Left ventricle myocardium inferior (tissue), 1 donor: ENCODE results near the gene GNG7. TPM values are rescaled to one million over a fixed set of nuclear protein-coding genes. Genes with fewer than 3 reads are reported as not detected.
A peak's percentile ranks its signal among the peaks of the same experiment; 100 is the strongest.

ENCODE experiments used
- DNase-seq: peaks from one replicate; pipeline ENCODE4 v3.0.0-alpha.2; 2020
- H3K27ac ChIP-seq: fragments of 200-600 bp; replicated peaks from 2 replicates; pipeline ENCODE4 v1.8.0; 2021
- H3K27me3 ChIP-seq: fragments of 200-600 bp; 2 replicates; pipeline ENCODE4 v1.8.0; 2021; ENCODE audit warnings: low read depth
- H3K36me3 ChIP-seq: fragments of 200-600 bp; 2 replicates; pipeline ENCODE4 v1.8.0; 2021
- H3K4me1 ChIP-seq: fragments of 200-600 bp; 2 replicates; pipeline ENCODE4 v1.8.0; 2021
- H3K4me3 ChIP-seq: fragments of 200-600 bp; 2 replicates; pipeline ENCODE4 v1.8.0; 2021; ENCODE audit warnings: mild to moderate bottlenecking, moderate library complexity
- H3K9me3 ChIP-seq: fragments of 200-600 bp; replicated peaks from 2 replicates; pipeline ENCODE4 v1.8.0; 2021
- intact Hi-C: fragments of 100-400 bp; cut with micrococcal nuclease; formaldehyde crosslinking; loops from one replicate; pipeline ENCODE4 v1.11.0; 2022
- total RNA-seq: library from RNA; stranded (reverse); fragmentation: NEBNext Ultra II Directional; extraction: Animal tissue kit (Norgen Biotek cat#: 25700); gene quantifications from one replicate; pipeline ENCODE4 v1.2.1, GENCODE V29; 2021
- TF ChIP-seq, protein P1 (sequence below): fragments of 200-600 bp; IDR thresholded peaks from 2 replicates; pipeline ENCODE4 v1.8.0; 2021; ENCODE audit warnings: antibody characterized with exemption, mild to moderate bottlenecking, borderline replicate concordance
- donor health status: DM: no; HTN: yes; CAD: no; lungs with severe emphysema.

Gene GNG7
- total RNA-seq, 1 donor from 2014 or later = 46.6 TPM

DNA sequence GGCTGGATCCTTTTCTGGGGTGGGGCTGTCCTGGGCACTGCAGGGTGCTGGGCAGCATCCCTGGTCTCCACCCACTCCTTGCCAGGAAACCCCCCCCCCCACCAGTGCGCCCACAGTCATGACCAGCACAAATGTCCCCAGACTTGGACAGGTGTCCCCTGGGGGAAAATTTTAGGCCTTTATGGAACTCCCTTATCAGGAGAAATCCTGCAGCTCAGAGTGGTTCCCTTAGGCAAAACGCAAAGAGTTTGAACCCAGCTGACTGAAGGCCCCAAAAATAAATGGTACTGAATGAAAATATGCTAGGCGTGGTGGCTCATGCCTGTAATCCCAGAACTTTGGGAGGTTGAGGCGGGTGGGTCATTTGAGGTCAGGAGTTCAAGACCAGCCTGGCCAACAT lies 174.8 kb downstream of the GNG7 start:
- intact Hi-C loops = no loop called here
- TF ChIP-seq, protein P1, sequence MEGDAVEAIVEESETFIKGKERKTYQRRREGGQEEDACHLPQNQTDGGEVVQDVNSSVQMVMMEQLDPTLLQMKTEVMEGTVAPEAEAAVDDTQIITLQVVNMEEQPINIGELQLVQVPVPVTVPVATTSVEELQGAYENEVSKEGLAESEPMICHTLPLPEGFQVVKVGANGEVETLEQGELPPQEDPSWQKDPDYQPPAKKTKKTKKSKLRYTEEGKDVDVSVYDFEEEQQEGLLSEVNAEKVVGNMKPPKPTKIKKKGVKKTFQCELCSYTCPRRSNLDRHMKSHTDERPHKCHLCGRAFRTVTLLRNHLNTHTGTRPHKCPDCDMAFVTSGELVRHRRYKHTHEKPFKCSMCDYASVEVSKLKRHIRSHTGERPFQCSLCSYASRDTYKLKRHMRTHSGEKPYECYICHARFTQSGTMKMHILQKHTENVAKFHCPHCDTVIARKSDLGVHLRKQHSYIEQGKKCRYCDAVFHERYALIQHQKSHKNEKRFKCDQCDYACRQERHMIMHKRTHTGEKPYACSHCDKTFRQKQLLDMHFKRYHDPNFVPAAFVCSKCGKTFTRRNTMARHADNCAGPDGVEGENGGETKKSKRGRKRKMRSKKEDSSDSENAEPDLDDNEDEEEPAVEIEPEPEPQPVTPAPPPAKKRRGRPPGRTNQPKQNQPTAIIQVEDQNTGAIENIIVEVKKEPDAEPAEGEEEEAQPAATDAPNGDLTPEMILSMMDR = no peak
- DNase-seq = no peak

GRCh38 chr19:2527171-2527570 lies 175.3 kb downstream of the GNG7 start:
- Histone ChIP-seq H3K9me3 (peaks cover under 1% of the 10 kb centered on the region), H3K4me1 (peaks cover 12% of the 10 kb centered on the region), H3K27ac (no peak overlapping the region), H3K4me3 (no peak overlapping the region), H3K27me3 (no peaks in the 10 kb centered on the region), H3K36me3 (no peaks in the 10 kb centered on the region)
- no peak for DNase-seq
- intact Hi-C loops = no loop called here
- TF ChIP-seq, protein P1 = no peak

More for the DNA sequence above, 174.8 kb downstream of the GNG7 start:
- H3K4me3 ChIP-seq = no peak overlapping the region
- H3K36me3 ChIP-seq = no peaks in the 10 kb centered on the region
- H3K27me3 ChIP-seq = no peaks in the 10 kb centered on the region
- H3K9me3 ChIP-seq = peaks cover 4% of the 10 kb centered on the region
- H3K4me1 ChIP-seq = peaks cover 15% of the 10 kb centered on the region
- H3K27ac ChIP-seq = no peak overlapping the region

DNA sequence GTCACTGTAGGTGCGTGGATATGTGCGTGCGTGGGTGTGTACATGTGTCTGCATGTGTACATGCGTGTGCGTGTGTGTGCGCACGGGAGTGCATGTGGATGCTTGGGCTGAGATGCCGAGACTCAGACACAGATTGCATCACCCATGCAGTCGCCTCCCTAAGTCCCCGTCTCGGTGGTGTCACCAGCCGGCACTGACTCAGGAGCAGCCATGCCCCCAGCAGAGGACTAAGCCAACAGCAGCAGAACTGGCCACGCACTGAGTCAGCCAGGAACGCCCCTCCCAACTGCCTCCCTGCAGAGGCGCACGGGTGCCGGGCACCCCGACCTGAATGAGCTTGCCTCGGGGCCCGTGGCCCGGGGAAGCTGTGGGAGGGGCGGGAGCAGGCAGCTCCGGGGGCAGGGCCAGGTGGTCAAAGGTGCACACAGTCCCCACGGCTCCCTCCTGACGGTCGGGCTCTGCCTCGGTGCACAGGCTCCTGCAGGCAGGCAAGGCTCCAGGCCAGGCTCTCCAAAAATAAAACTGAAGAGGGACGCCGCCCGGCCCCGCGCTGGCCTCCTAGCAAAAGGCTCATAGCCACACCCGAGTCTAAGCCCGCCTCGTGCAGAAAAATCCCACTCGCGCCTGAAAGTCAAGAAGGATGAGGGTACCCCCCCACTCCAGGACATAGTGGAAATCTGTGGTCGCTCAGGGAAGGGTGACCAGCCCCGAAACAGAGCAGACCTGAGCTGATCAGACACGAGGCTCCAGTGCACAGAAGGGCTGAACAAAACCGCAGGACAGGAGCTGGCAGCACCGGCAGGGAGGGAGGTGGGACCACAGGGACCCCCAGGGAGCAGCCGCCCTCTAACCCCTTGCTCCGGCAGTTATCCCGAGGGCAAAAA lies 177.4 kb downstream of the GNG7 start:
- H3K9me3 ChIP-seq = no peaks in the 10 kb centered on the region
- H3K36me3 ChIP-seq = no peaks in the 10 kb centered on the region
- no peaks in the 10 kb centered on the region for H3K27me3 ChIP-seq
- peak overlapping the region; percentile 45 for H3K27ac ChIP-seq
- intact Hi-C loops = no loop called here
- TF ChIP-seq, protein P1 = no peak
- DNase-seq = peak; percentile 42
- H3K4me3 ChIP-seq = peak overlapping the region; percentile 44
- H3K4me1 ChIP-seq = peaks cover 24% of the 10 kb centered on the region

DNA sequence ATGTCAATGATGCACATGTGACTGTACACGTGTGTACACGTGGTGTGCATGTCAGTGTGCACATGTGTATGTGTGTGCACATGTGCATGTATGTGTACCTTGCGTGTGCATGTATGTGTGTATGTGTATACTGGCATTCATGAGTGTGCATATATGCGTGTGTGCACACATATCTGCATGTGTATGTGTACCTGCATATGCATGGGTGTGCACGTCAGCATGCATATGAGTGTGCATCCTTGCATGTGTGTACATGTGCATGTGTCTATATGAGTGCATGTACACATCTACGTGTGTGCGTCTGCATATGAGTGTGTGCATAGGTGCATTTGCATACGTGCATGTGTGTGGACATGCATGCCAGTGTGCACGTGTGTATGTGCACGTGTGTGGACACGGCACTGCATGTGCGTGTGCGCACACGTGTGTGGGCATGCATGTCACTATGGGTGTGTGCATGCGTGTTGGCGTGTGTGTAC lies 178.1 kb downstream of the GNG7 start:
- DNase-seq = no peak
- Histone ChIP-seq H3K27ac (no peak overlapping the region), H3K4me3 (no peak overlapping the region), H3K4me1 (peaks cover 24% of the 10 kb centered on the region), H3K27me3 (no peaks in the 10 kb centered on the region), H3K36me3 (no peaks in the 10 kb centered on the region), H3K9me3 (no peaks in the 10 kb centered on the region)
- intact Hi-C loops = no loop called here
- TF ChIP-seq, protein P1 = no peak

DNA sequence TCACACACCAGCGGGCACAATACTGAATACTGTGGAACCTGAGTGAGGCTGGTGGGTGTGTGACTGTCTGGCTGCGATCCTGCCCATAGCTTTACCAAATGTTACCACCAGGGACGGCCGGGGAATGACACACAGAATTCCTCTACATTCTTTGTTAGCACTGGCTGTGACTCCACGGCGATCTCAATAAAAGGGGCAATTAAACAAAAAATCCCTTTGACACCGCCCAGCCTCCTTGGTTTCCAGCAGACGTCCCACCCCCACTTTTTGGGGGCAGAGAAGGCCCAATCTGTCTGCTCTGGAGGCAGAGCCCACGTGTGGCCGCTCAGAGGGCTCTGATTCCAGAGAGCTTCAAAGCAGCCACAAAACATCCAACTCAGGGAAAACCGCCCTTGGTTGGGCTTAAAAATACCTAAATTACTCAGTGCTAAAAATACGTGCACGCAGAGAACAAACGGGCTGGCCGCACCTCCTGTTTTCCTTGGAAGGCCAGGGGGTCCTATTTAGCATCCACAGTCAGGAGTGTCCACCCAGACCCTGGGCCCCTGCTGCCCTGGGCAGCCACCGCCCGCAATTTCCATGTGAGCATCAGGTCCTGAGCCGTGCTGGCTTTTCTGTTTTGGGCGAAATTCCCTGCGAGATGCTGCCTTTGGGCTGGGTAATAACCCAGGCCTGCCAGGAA lies 178.7 kb downstream of the GNG7 start:
- intact Hi-C loops = no loop called here
- Histone ChIP-seq H3K9me3 (no peaks in the 10 kb centered on the region), H3K36me3 (no peaks in the 10 kb centered on the region), H3K27ac (no peak overlapping the region), H3K27me3 (no peaks in the 10 kb centered on the region), H3K4me3 (no peak overlapping the region), H3K4me1 (peaks cover 24% of the 10 kb centered on the region)
- no peak for DNase-seq
- TF ChIP-seq, protein P1 = no peak
